B cell (primary cell): ENCODE measurements around the gene SNAP29. TPM values are rescaled to one million over a fixed set of nuclear protein-coding genes. Genes with fewer than 3 reads are reported as not detected.
"Not testable (repeated sequence)": the region's sequence is repeated elsewhere in the genome, so short reads cannot be mapped to it uniquely, and the experiment has no call there.

Source experiments
- ATAC-seq: fragments of 200-7000 bp; cut with Tn5 transposase; one replicate; pipeline ENCODE4 v1.10.0; 2021; ENCODE audit warnings: low read depth, mild to moderate bottlenecking, moderate number of reproducible peaks, moderate library complexity
- CTCF ChIA-PET: fragments of 350-600 bp; sonication (Branson Sonifier 250); formaldehyde crosslinking; loops from one replicate; lab custom pipeline; 2021; ENCODE audit warnings: antibody characterized with exemption, inconsistent platforms; lab: Charles Lee
- POLR2A ChIA-PET: fragments of 350-600 bp; sonication (Branson Sonifier 250); formaldehyde crosslinking; loops from one replicate; lab custom pipeline; 2021; ENCODE audit warnings: antibody characterized with exemption; lab: Charles Lee
- DNase-seq: peaks from one replicate; pipeline ENCODE4 v3.0.0; 2013
- H2AFZ ChIP-seq: 2 replicates; pipeline ENCODE4 v1.6.1; 2012; ENCODE audit warnings: mild to moderate bottlenecking, low read depth, low read length; ENCODE audit not compliant: insufficient read depth, poor library complexity, severe bottlenecking
- H3K27ac ChIP-seq, 2 donors: 1 replicate in 1 of 2; 2 replicates in 1 of 2; pipeline ENCODE4 v1.5.1; 2012 to 2013; ENCODE audit warnings: low read length in 2 of 2, mild to moderate bottlenecking in 2 of 2, moderate library complexity in 1 of 2
- H3K27me3 ChIP-seq, 4 experiments: fragments of 200-600 bp in 1 of 4; sonication (generic) in 1 of 4; replicated peaks in 1 of 4; 1 replicate in 2 of 4; 2 replicates in 2 of 4; pipeline versions ENCODE4 v1.6.1 to v1.7.0; 2013 to 2016; ENCODE audit warnings: low read length in 3 of 4, mild to moderate bottlenecking in 2 of 4, mixed read lengths in 1 of 4, moderate library complexity in 1 of 4; ENCODE audit not compliant: insufficient read depth in 4 of 4, control insufficient read depth in 3 of 4; ENCODE audit errors: control extremely low read depth in 1 of 4
- H3K36me3 ChIP-seq, 2 experiments: replicated peaks in 1 of 2; 1 replicate in 1 of 2; 2 replicates in 1 of 2; pipeline versions ENCODE4 v1.6.1 to v1.7.1; 2013; ENCODE audit warnings: low read length in 1 of 2; ENCODE audit not compliant: insufficient read depth in 2 of 2, control insufficient read depth in 1 of 2; ENCODE audit errors: control extremely low read depth in 1 of 2, extremely low read depth in 1 of 2
- H3K4me1 ChIP-seq, 2 donors: fragments of 200-600 bp in 1 of 2; sonication (generic) in 1 of 2; 1 replicate in 1 of 2; 2 replicates in 1 of 2; pipeline versions ENCODE4 v1.5.1 to v1.6.1; 2013 to 2017; ENCODE audit warnings: low read length in 2 of 2; ENCODE audit not compliant: control insufficient read depth in 2 of 2, insufficient read depth in 2 of 2
- H3K4me2 ChIP-seq: replicated peaks from 2 replicates; pipeline ENCODE3; 2012; ENCODE audit warnings: mild to moderate bottlenecking, low read depth, low read length; ENCODE audit not compliant: poor library complexity, severe bottlenecking
- H3K4me3 ChIP-seq, 5 experiments: fragments of 200-600 bp in 1 of 5; sonication (generic) in 1 of 5; 1 replicate in 3 of 5; 2 replicates in 2 of 5; pipeline versions ENCODE4 v1.5.1 to v1.7.0; 2011 to 2016; ENCODE audit warnings: low read length in 4 of 5, mild to moderate bottlenecking in 4 of 5, low read depth in 2 of 5, control low read depth in 1 of 5, moderate library complexity in 1 of 5; ENCODE audit not compliant: insufficient read depth in 1 of 5; ENCODE audit errors: control extremely low read depth in 1 of 5, extremely low read depth in 1 of 5
- H3K79me2 ChIP-seq: fragments of 200-600 bp; sonication (generic); one replicate; pipeline ENCODE4 v1.6.0; 2016; ENCODE audit warnings: low read length; ENCODE audit not compliant: control insufficient read depth, insufficient read depth
- H3K9ac ChIP-seq: fragments of 200-600 bp; sonication (generic); 2 replicates; pipeline ENCODE4 v1.6.1; 2017; ENCODE audit warnings: mild to moderate bottlenecking, low read length, moderate library complexity
- H3K9me3 ChIP-seq, 3 donors: one replicate each; pipeline versions ENCODE4 v1.6.1 to v1.7.1; 2013; ENCODE audit warnings: low read length in 2 of 3; ENCODE audit not compliant: control insufficient read depth in 2 of 3, insufficient read depth in 1 of 3; ENCODE audit errors: control extremely low read depth in 1 of 3
- H4K20me1 ChIP-seq: 2 replicates; pipeline ENCODE4 v1.6.0; 2012; ENCODE audit warnings: mild to moderate bottlenecking, low read length; ENCODE audit not compliant: insufficient read depth, control insufficient read depth, poor library complexity, severe bottlenecking
- H3K27ac Mint-ChIP-seq: one replicate; pipeline ENCODE4 v1.8.0; 2021; ENCODE audit warnings: mixed read lengths
- H3K27me3 Mint-ChIP-seq: one replicate; pipeline ENCODE4 v1.8.0; 2021; ENCODE audit warnings: mixed read lengths
- H3K4me1 Mint-ChIP-seq: one replicate; pipeline ENCODE4 v1.8.0; 2021; ENCODE audit warnings: mixed read lengths
- H3K4me3 Mint-ChIP-seq: one replicate; pipeline ENCODE4 v1.8.0; 2021; ENCODE audit warnings: mixed read lengths
- H3K9me3 Mint-ChIP-seq: one replicate; pipeline ENCODE4 v1.8.0; 2022; ENCODE audit warnings: mixed read lengths; ENCODE audit not compliant: insufficient read depth
- EZH2 ChIP-seq: IDR thresholded peaks from 2 replicates; pipeline ENCODE4 v1.6.1; 2012; ENCODE audit warnings: borderline replicate concordance, low read depth, mild to moderate bottlenecking, moderate library complexity, low read length; ENCODE audit not compliant: insufficient read depth, poor library complexity, severe bottlenecking
- WGBS: methylation state at CpG from one replicate; pipeline ENCODE4 v1.1.5; 2013; ENCODE audit warnings: missing lambda C conversion rate; ENCODE audit not compliant: insufficient coverage; 5-methylcytosine and 5-hydroxymethylcytosine counted together
- intact Hi-C: fragments of 100-400 bp; cut with micrococcal nuclease; formaldehyde crosslinking; loops from one replicate; pipeline ENCODE4 v1.10.0; 2022
- polyA plus RNA-seq: library from polyadenylated mRNA; depleted of rRNA; stranded (reverse); fragments of >200 nt; gene quantifications from 2 replicates; pipeline ENCODE4 v1.2.3, GENCODE V29; 2012
- total RNA-seq, 2 donors: library from RNA; stranded (reverse); fragments of 120-200 nt in 1 of 2; gene quantifications; 1 replicate in 1 of 2; 2 replicates in 1 of 2; pipeline versions ENCODE4 v1.2.3 to v1.2.4, GENCODE V29; 2013 to 2022
- TF ChIP-seq, protein P1 (sequence below): fragments of 200-600 bp; IDR thresholded peaks from one replicate; pipeline ENCODE4 v1.8.0; 2022; ENCODE audit warnings: antibody characterized with exemption, mild to moderate bottlenecking

The SNAP29 gene
- total and polyA plus RNA-seq, 2 donors (not counting 1 experiment from before 2014, with no cell fraction given) = 13.4 to 17.4 TPM

GRCh38 chr22:20836987-20837823 lies 21.6 kb upstream of the SNAP29 start:
- no peak overlapping the region for H3K4me2 ChIP-seq
- no peaks in the 10 kb centered on the region for H3K27me3 ChIP-seq
- intact Hi-C loops = no loop called here
- H3K9me3 ChIP-seq = no peaks in the 10 kb centered on the region
- H3K27me3 Mint-ChIP-seq = no peaks in the 10 kb centered on the region
- peaks cover 36% of the 10 kb centered on the region for H3K4me1 Mint-ChIP-seq
- no peak overlapping the region for H2AFZ ChIP-seq
- H3K4me3 ChIP-seq = no peak overlapping the region
- ATAC-seq (no peak), DNase-seq (no peak)
- no peaks in the 10 kb centered on the region for H3K9me3 Mint-ChIP-seq
- TF ChIP-seq, protein P1, sequence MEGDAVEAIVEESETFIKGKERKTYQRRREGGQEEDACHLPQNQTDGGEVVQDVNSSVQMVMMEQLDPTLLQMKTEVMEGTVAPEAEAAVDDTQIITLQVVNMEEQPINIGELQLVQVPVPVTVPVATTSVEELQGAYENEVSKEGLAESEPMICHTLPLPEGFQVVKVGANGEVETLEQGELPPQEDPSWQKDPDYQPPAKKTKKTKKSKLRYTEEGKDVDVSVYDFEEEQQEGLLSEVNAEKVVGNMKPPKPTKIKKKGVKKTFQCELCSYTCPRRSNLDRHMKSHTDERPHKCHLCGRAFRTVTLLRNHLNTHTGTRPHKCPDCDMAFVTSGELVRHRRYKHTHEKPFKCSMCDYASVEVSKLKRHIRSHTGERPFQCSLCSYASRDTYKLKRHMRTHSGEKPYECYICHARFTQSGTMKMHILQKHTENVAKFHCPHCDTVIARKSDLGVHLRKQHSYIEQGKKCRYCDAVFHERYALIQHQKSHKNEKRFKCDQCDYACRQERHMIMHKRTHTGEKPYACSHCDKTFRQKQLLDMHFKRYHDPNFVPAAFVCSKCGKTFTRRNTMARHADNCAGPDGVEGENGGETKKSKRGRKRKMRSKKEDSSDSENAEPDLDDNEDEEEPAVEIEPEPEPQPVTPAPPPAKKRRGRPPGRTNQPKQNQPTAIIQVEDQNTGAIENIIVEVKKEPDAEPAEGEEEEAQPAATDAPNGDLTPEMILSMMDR = no peak
- TF ChIP-seq EZH2 = no peak
- H3K36me3 ChIP-seq = peaks cover 11 to 16% of the 10 kb centered on the region in 2 experiments
- WGBS = no CpG with 5 or more reads among the region's 2 CpGs
- H3K79me2 ChIP-seq = peaks cover 76% of the 10 kb centered on the region
- no peak overlapping the region for H3K27ac Mint-ChIP-seq
- H3K4me1 ChIP-seq = peaks cover 7 to 9% of the 10 kb centered on the region in 2 donors
- H3K4me3 Mint-ChIP-seq = no peak overlapping the region
- POLR2A ChIA-PET = interaction anchor here (0.6 kb wide), 1 partner anchor 26 kb away, joined by 7 read pairs; no protein-coding TSS in a partner anchor
- H4K20me1 ChIP-seq = peaks cover 50% of the 10 kb centered on the region
- H3K9ac ChIP-seq = no peak overlapping the region
- H3K27ac ChIP-seq = no peak overlapping the region
- CTCF ChIA-PET = interaction anchor here (0.8 kb wide), 1 partner anchor 51 kb away, joined by 3 read pairs; no protein-coding TSS in a partner anchor

GRCh38 chr22:20839354-20839753 lies 19.5 kb upstream of the SNAP29 start:
- H3K4me2 ChIP-seq, H2AFZ ChIP-seq, H3K27me3 ChIP-seq, DNase-seq, intact Hi-C loops, H3K9me3 ChIP-seq, H3K36me3 ChIP-seq, H3K9ac ChIP-seq, H3K27me3 Mint-ChIP-seq, H3K4me1 ChIP-seq, H3K27ac ChIP-seq, H3K4me3 Mint-ChIP-seq, H3K9me3 Mint-ChIP-seq, H3K4me3 ChIP-seq, ATAC-seq, CTCF ChIA-PET, H3K27ac Mint-ChIP-seq: not testable (repeated sequence)
- WGBS = 98% methylated on average over 10 of the region's 10 CpGs
- H3K4me1 Mint-ChIP-seq = peaks cover 43% of the 10 kb centered on the region
- Histone ChIP-seq H3K79me2 (peaks cover 87% of the 10 kb centered on the region), H4K20me1 (peaks cover 67% of the 10 kb centered on the region)
- POLR2A ChIA-PET = interaction anchor here (0.6 kb wide), 1 partner anchor 217 kb away, joined by 3 read pairs; no protein-coding TSS in a partner anchor
